Mucosa of gallbladder (tissue), 1 donor: ENCODE measurements around the gene HOMER1. TPM values are rescaled to one million over a fixed set of nuclear protein-coding genes. Genes with fewer than 3 reads are reported as not detected.

Source experiments
- total RNA-seq: library from RNA; stranded (reverse); gene quantifications from one replicate; pipeline ENCODE4 v1.2.1, GENCODE V29; 2021
- donor health status: DM: no; HTN: no; CAD: no.

HOMER1 gene
- total RNA-seq, 1 donor from 2014 or later: 6.0 TPM

Other genes starting within 250 kb of the HOMER1 start
- gene TENT2, start 98.3 kb upstream of the HOMER1 start, total RNA-seq: 62.0 TPM
- gene CMYA5, start 175.7 kb upstream of the HOMER1 start, total RNA-seq: 4.5 TPM